ENCODE measurements around the gene TMTC4. TPM values are rescaled to one million over a fixed set of nuclear protein-coding genes. Genes with fewer than 3 reads are reported as not detected.

Gene TMTC4
- total and polyA plus RNA-seq, 2 of the 4 experiments (the other 2 are of a cell fraction) = 8.4 to 14.3 TPM

GRCh38 chr13:100645382-100645781, 29.2 kb downstream of the TMTC4 start:
- DNase-seq = no peak
- H4K20me1 ChIP-seq (ENCODE audit: insufficient read depth, low read length) = no peaks in the 10 kb centered on the region
- H3K4me3 ChIP-seq (ENCODE audit: insufficient read depth, low read depth, low read length) = no peak overlapping the region
- ChIA-PET CTCF (interaction anchor here (1.1 kb wide), 1 partner anchor 21 kb away, joined by 3 read pairs; no protein-coding TSS in a partner anchor), POLR2A (ENCODE audit: unreplicated experiment) (no interaction called here)
- no peak overlapping the region for H2AK9ac ChIP-seq (replicated peaks; ENCODE audit: low read depth, low read length, poor library complexity)
- H3K4me2 ChIP-seq (ENCODE audit: low read depth, low read length) = no peak overlapping the region
- H3K14ac ChIP-seq (replicated peaks; ENCODE audit: low read depth, low read length) = no peak overlapping the region
- no peaks in the 10 kb centered on the region; the same call in 1 of the 2 replicates for H3K4me1 ChIP-seq (ENCODE audit: control insufficient read depth, insufficient read depth, low read length)
- ATAC-seq (ENCODE audit: low read depth) = no peak
- WGBS, 2 experiments (ENCODE audit: extremely low coverage in 2 of 2, insufficient read length in 1 of 2) = 93% methylated on average over 3 of the region's 7 CpGs; no CpG with 5 or more reads in 1 of the 2 experiments
- no peak overlapping the region for H3K18ac ChIP-seq (ENCODE audit: low read depth, low read length)
- no peaks in the 10 kb centered on the region for H3K27me3 ChIP-seq (ENCODE audit: control insufficient read depth, insufficient read depth, low read length)
- no peaks in the 10 kb centered on the region for H3K9me3 ChIP-seq (ENCODE audit: control insufficient read depth, insufficient read depth, low read length)
- H3K56ac ChIP-seq (ENCODE audit: extremely low read depth, insufficient read depth, low read length) = no peak overlapping the region
- dilution Hi-C loops (cut with HindIII; ENCODE audit: low sequenced_read_pairs, unreplicated experiment) = no loop called here
- in situ Hi-C loops (cut with MboI; ENCODE audit: low sequenced_read_pairs) = no loop called here
- intact Hi-C loops (cut with micrococcal nuclease) = no loop called here
- H3K27ac ChIP-seq (ENCODE audit: insufficient read depth, low read length) = no peak overlapping the region
- no TSS peak for BruUV-seq (replicated peaks)
- no peak overlapping the region for H4K91ac ChIP-seq (ENCODE audit: insufficient read depth, low read depth, low read length)
- no peak overlapping the region for H3K4ac ChIP-seq (ENCODE audit: low read depth, low read length)
- no peak overlapping the region for H2AFZ ChIP-seq (replicated peaks; ENCODE audit: low read length, poor library complexity)
- H4K5ac ChIP-seq (ENCODE audit: low read depth, low read length) = no peak overlapping the region
- H2BK120ac ChIP-seq (ENCODE audit: low read depth, low read length) = no peak overlapping the region
- H4K8ac ChIP-seq (ENCODE audit: low read depth in 2 of 2, low read length in 2 of 2) = no peak overlapping the region
- H2BK20ac ChIP-seq (ENCODE audit: low read depth, low read length) = no peak overlapping the region
- H3K23ac ChIP-seq (ENCODE audit: low read depth, low read length) = no peak overlapping the region
- H2AK5ac ChIP-seq (ENCODE audit: low read depth, low read length) = no peak overlapping the region
- H3K9ac ChIP-seq (ENCODE audit: low read depth, low read length) = no peak overlapping the region
- no peak overlapping the region for H2BK15ac ChIP-seq (ENCODE audit: low read depth, low read length)
- TF ChIP-seq USF2 (IDR thresholded peaks at IDR 0.05; ENCODE audit: low read depth, low read length) (no peak), RCOR1 (IDR thresholded peaks at IDR 0.05; ENCODE audit: insufficient replicate concordance, low read length) (no peak), RAD21 (IDR thresholded peaks at IDR 0.05; ENCODE audit: low read length) (no peak), CEBPB (IDR thresholded peaks at IDR 0.05; ENCODE audit: low read depth, low read length) (no peak), SMC3 (IDR thresholded peaks at IDR 0.05; ENCODE audit: low read depth, low read length) (no peak), CTCF (conservative IDR thresholded peaks at IDR 0.05; ENCODE audit: low read depth, low read length) (no peak), MXI1 (IDR thresholded peaks at IDR 0.05; ENCODE audit: borderline replicate concordance, low read depth, low read length) (no peak), MAZ (IDR thresholded peaks at IDR 0.05; ENCODE audit: borderline replicate concordance, low read depth, low read length) (no peak), NFE2L2 (IDR thresholded peaks at IDR 0.05; ENCODE audit: low read depth, low read length) (no peak), FOS (IDR thresholded peaks at IDR 0.05; ENCODE audit: low read depth, low read length) (no peak), RFX5 (IDR thresholded peaks at IDR 0.05; ENCODE audit: low read depth, low read length) (no peak), ELK1 (IDR thresholded peaks at IDR 0.05; ENCODE audit: borderline replicate concordance, low read depth, low read length) (no peak), POLR2A (IDR thresholded peaks at IDR 0.05; ENCODE audit: low read depth, low read length) (no peak), BHLHE40 (IDR thresholded peaks at IDR 0.05; ENCODE audit: low read depth, low read length) (no peak), CHD1 (IDR thresholded peaks at IDR 0.05; ENCODE audit: low read depth, low read length) (no peak), MAFK (IDR thresholded peaks at IDR 0.05; ENCODE audit: low read depth, low read length) (no peak)
- no peak overlapping the region for H2BK5ac ChIP-seq (ENCODE audit: low read depth, low read length, poor library complexity, severe bottlenecking)
- H3K79me1 ChIP-seq (ENCODE audit: low read depth in 1 of 2, low read length in 2 of 2) = no peaks in the 10 kb centered on the region
- peaks cover 6% of the 10 kb centered on the region for H3K36me3 ChIP-seq (ENCODE audit: control insufficient read depth, insufficient read depth, low read length)
- peaks cover 3% of the 10 kb centered on the region; the same call in 1 of the 2 replicates for H3K9me1 ChIP-seq (ENCODE audit: insufficient read depth, low read length)

Data from IMR-90 (cell line).